Measurements from ENCODE around the gene MEIKIN.

The MEIKIN gene

GRCh38 chr5:131790550-131790949, 154.9 kb downstream of the MEIKIN start:
- H3K4me3 ChIP-seq (ENCODE audit: low read length) = no peak overlapping the region
- H3K4me1 ChIP-seq (ENCODE audit: low read length) = peaks cover 11% of the 10 kb centered on the region
- no peaks in the 10 kb centered on the region for H3K9me3 ChIP-seq (replicated peaks; ENCODE audit: insufficient read depth, low read length)
- H3K79me2 ChIP-seq (ENCODE audit: low read length) = peaks cover 99% of the 10 kb centered on the region
- no peaks in the 10 kb centered on the region for H3K27me3 ChIP-seq (replicated peaks; ENCODE audit: insufficient read depth, low read length)
- H3K4me2 ChIP-seq (ENCODE audit: low read depth, low read length) = no peak overlapping the region
- H3F3A ChIP-seq (ENCODE audit: insufficient read depth, low read length) = no peaks in the 10 kb centered on the region
- no peak for DNase-seq
- H3K27ac ChIP-seq (ENCODE audit: low read length) = no peak overlapping the region
- TF ChIP-seq EZH2phosphoT487 (IDR thresholded peaks at IDR 0.05; ENCODE audit: low read length) (no peak), EZH2 (optimal IDR thresholded peaks at IDR 0.05; ENCODE audit: low read depth, low read length) (no peak), CTCF (IDR thresholded peaks at IDR 0.05; ENCODE audit: low read length) (no peak)
- H3K36me3 ChIP-seq (replicated peaks; ENCODE audit: insufficient read depth, low read length) = no peaks in the 10 kb centered on the region
- H3K9me2 ChIP-seq (replicated peaks; ENCODE audit: insufficient read depth, low read length) = no peaks in the 10 kb centered on the region
- no peak overlapping the region for H3K9ac ChIP-seq (ENCODE audit: low read length)
- no peak overlapping the region for H2AFZ ChIP-seq (ENCODE audit: low read length)
- peaks cover 17% of the 10 kb centered on the region; the same call in 1 of the 2 replicates for H4K20me1 ChIP-seq (ENCODE audit: insufficient read depth, low read length)

GRCh38 chr5:131789765-131790164, 155.7 kb downstream of the MEIKIN start:
- no peaks in the 10 kb centered on the region for H3K36me3 ChIP-seq (replicated peaks; ENCODE audit: insufficient read depth, low read length)
- H3K79me2 ChIP-seq (ENCODE audit: low read length) = peaks cover 97% of the 10 kb centered on the region
- H3K4me2 ChIP-seq (ENCODE audit: low read depth, low read length) = no peak overlapping the region

GRCh38 chr5:131787736-131788135, 157.7 kb downstream of the MEIKIN start:
- Histone ChIP-seq H2AFZ (ENCODE audit: low read length) (no peak overlapping the region), H3K79me2 (ENCODE audit: low read length) (peaks cover 96% of the 10 kb centered on the region), H4K20me1 (ENCODE audit: insufficient read depth, low read length) (peaks cover 17% of the 10 kb centered on the region; the same call in 1 of the 2 replicates), H3K9me3 (replicated peaks; ENCODE audit: insufficient read depth, low read length) (no peaks in the 10 kb centered on the region), H3F3A (ENCODE audit: insufficient read depth, low read length) (no peaks in the 10 kb centered on the region), H3K27me3 (replicated peaks; ENCODE audit: insufficient read depth, low read length) (no peaks in the 10 kb centered on the region), H3K9me2 (replicated peaks; ENCODE audit: insufficient read depth, low read length) (no peaks in the 10 kb centered on the region), H3K27ac (ENCODE audit: low read length) (no peak overlapping the region), H3K4me1 (ENCODE audit: low read length) (no peaks in the 10 kb centered on the region), H3K4me3 (ENCODE audit: low read length) (no peak overlapping the region), H3K36me3 (replicated peaks; ENCODE audit: insufficient read depth, low read length) (no peaks in the 10 kb centered on the region), H3K4me2 (ENCODE audit: low read depth, low read length) (no peak overlapping the region), H3K9ac (ENCODE audit: low read length) (no peak overlapping the region)
- no peak for DNase-seq
- no peak for TF ChIP-seq CTCF (IDR thresholded peaks at IDR 0.05; ENCODE audit: low read length)
- TF ChIP-seq EZH2 (optimal IDR thresholded peaks at IDR 0.05; ENCODE audit: low read depth, low read length) = no peak
- no peak for TF ChIP-seq EZH2phosphoT487 (IDR thresholded peaks at IDR 0.05; ENCODE audit: low read length)

More at GRCh38 chr5:131789765-131790164, 155.7 kb downstream of the MEIKIN start:
- TF ChIP-seq EZH2phosphoT487 (IDR thresholded peaks at IDR 0.05; ENCODE audit: low read length) (no peak), CTCF (IDR thresholded peaks at IDR 0.05; ENCODE audit: low read length) (no peak), EZH2 (optimal IDR thresholded peaks at IDR 0.05; ENCODE audit: low read depth, low read length) (no peak)
- Histone ChIP-seq H2AFZ (ENCODE audit: low read length) (no peak overlapping the region), H3K4me3 (ENCODE audit: low read length) (no peak overlapping the region), H3K27me3 (replicated peaks; ENCODE audit: insufficient read depth, low read length) (no peaks in the 10 kb centered on the region), H3K4me1 (ENCODE audit: low read length) (peaks cover 3% of the 10 kb centered on the region; the same call in 1 of the 2 replicates), H3F3A (ENCODE audit: insufficient read depth, low read length) (no peaks in the 10 kb centered on the region), H4K20me1 (ENCODE audit: insufficient read depth, low read length) (peaks cover 17% of the 10 kb centered on the region; the same call in 1 of the 2 replicates), H3K9me2 (replicated peaks; ENCODE audit: insufficient read depth, low read length) (no peaks in the 10 kb centered on the region), H3K27ac (ENCODE audit: low read length) (no peak overlapping the region), H3K9me3 (replicated peaks; ENCODE audit: insufficient read depth, low read length) (no peaks in the 10 kb centered on the region), H3K9ac (ENCODE audit: low read length) (no peak overlapping the region)
- DNase-seq = no peak

All from MM.1S (cell line).